Measurements from ENCODE around the gene IFNAR1. TPM values are rescaled to one million over a fixed set of nuclear protein-coding genes. Genes with fewer than 3 reads are reported as not detected.

The IFNAR1 gene
- polyA plus RNA-seq, 3 donors = 16.8 to 95.3 (median 56.2) TPM

- Histone ChIP-seq H3K9ac (ENCODE audit: insufficient read depth, low read length, poor library complexity, severe bottlenecking) (peak overlapping the region; percentile 63), H3K27me3 (ENCODE audit: control insufficient read depth in 2 of 2, insufficient read depth in 2 of 2, low read length in 2 of 2) (no peaks in the 10 kb centered on the region), H3K9me3 (replicated peaks in 1 of 2; ENCODE audit: control insufficient read depth in 1 of 2, insufficient read depth in 1 of 2, low read length in 2 of 2) (peaks cover 0 to 14% of the 10 kb centered on the region in 2 donors), H2AFZ (ENCODE audit: insufficient read depth, low read depth, low read length, poor library complexity, severe bottlenecking) (peak overlapping the region; percentile 9), H4K20me1 (ENCODE audit: insufficient read depth, low read length) (no peaks in the 10 kb centered on the region), H3K4me2 (replicated peaks; ENCODE audit: extremely low read depth, low read length, poor library complexity, severe bottlenecking) (peak overlapping the region; percentile 66), H3K27ac (ENCODE audit: low read depth in 1 of 2, low read length in 2 of 2) (peak overlapping the region; percentile 93 to 95), H3K79me2 (ENCODE audit: insufficient read depth, low read length) (peaks cover 3% of the 10 kb centered on the region), H3K36me3 (replicated peaks in 1 of 2; ENCODE audit: control insufficient read depth in 1 of 2, insufficient read depth in 2 of 2, low read length in 2 of 2) (no peaks in the 10 kb centered on the region), H3K4me1 (ENCODE audit: control insufficient read depth in 1 of 2, insufficient read depth in 2 of 2, low read length in 2 of 2) (peaks cover 66 to 78% of the 10 kb centered on the region in 2 donors), H3K4me3 (replicated peaks in 1 of 3; ENCODE audit: low read depth in 2 of 3, low read length in 3 of 3) (peak overlapping the region in 1 of 3 experiments; percentile 55)
- no CpG with 5 or more reads among the region's 2 CpGs for WGBS (ENCODE audit: insufficient coverage)
- peaks cover 3 to 10% (median 7%) of the 10 kb centered on the region in 7 donors for H3K9me3 Mint-ChIP-seq
- H3K27ac Mint-ChIP-seq = peak overlapping the region; percentile 94 to 98 (median 95)
- TF ChIP-seq CTCF (IDR thresholded peaks at IDR 0.05) = no peak
- DNase-seq = no peak
- no peaks in the 10 kb centered on the region for H3K27me3 Mint-ChIP-seq (ENCODE audit: low read depth in 3 of 3)
- H3K4me3 Mint-ChIP-seq = peak overlapping the region; percentile 39 to 45
- intact Hi-C loops (cut with micrococcal nuclease) = no loop called here
- peaks cover 57% of the 10 kb centered on the region for H3K4me1 Mint-ChIP-seq
- H3K36me3 Mint-ChIP-seq = peaks cover 3 to 6% of the 10 kb centered on the region in 2 donors
Measured at GRCh38 chr21:33373451-33373850, 48.7 kb downstream of the IFNAR1 start.

GRCh38 chr21:33374080-33374449 is 49.3 kb downstream of the IFNAR1 start:
- Histone ChIP-seq H3K4me2 (replicated peaks; ENCODE audit: extremely low read depth, low read length, poor library complexity, severe bottlenecking) (peak overlapping the region; percentile 66), H4K20me1 (ENCODE audit: insufficient read depth, low read length) (no peaks in the 10 kb centered on the region), H3K4me1 (ENCODE audit: control insufficient read depth in 1 of 2, insufficient read depth in 2 of 2, low read length in 2 of 2) (peaks cover 71 to 81% of the 10 kb centered on the region in 2 donors), H3K27me3 (ENCODE audit: control insufficient read depth in 2 of 2, insufficient read depth in 2 of 2, low read length in 2 of 2) (no peaks in the 10 kb centered on the region), H3K4me3 (replicated peaks in 1 of 3; ENCODE audit: low read depth in 2 of 3, low read length in 3 of 3) (peak overlapping the region in 1 of 3 experiments; percentile 55), H3K9ac (ENCODE audit: insufficient read depth, low read length, poor library complexity, severe bottlenecking) (peak overlapping the region; percentile 63), H3K9me3 (replicated peaks in 1 of 2; ENCODE audit: control insufficient read depth in 1 of 2, insufficient read depth in 1 of 2, low read length in 2 of 2) (peaks cover 0 to 11% of the 10 kb centered on the region in 2 donors), H3K79me2 (ENCODE audit: insufficient read depth, low read length) (peaks cover 3% of the 10 kb centered on the region), H2AFZ (ENCODE audit: insufficient read depth, low read depth, low read length, poor library complexity, severe bottlenecking) (no peak overlapping the region), H3K36me3 (replicated peaks in 1 of 2; ENCODE audit: control insufficient read depth in 1 of 2, insufficient read depth in 2 of 2, low read length in 2 of 2) (no peaks in the 10 kb centered on the region), H3K27ac (ENCODE audit: low read depth in 1 of 2, low read length in 2 of 2) (peak overlapping the region; percentile 93 to 95)
- Mint-ChIP-seq H3K36me3 (peaks cover 3 to 6% of the 10 kb centered on the region in 2 donors), H3K4me3 (peak overlapping the region; percentile 21 to 27), H3K27me3 (ENCODE audit: low read depth in 3 of 3) (no peaks in the 10 kb centered on the region), H3K4me1 (peaks cover 62% of the 10 kb centered on the region), H3K9me3 (peaks cover 0 to 8% (median 4%) of the 10 kb centered on the region in 7 donors), H3K27ac (peak overlapping the region; percentile 94 to 98 (median 95))
- intact Hi-C loops (cut with micrococcal nuclease) = loop anchor here in 1 of 2 donors (1.0 kb wide), 2 partner anchors 9 to 12 kb away; no protein-coding TSS in a partner anchor
- WGBS (ENCODE audit: insufficient coverage) = no CpG with 5 or more reads among the region's 2 CpGs
- peak in 2 of 3 donors; percentile 76 to 82 for DNase-seq
- TF ChIP-seq CTCF (IDR thresholded peaks at IDR 0.05) = no peak
